ENCODE data around the gene SCMH1.

GRCh38 chr1:41122851-41123518 is 119.1 kb downstream of the SCMH1 start:
- TF ChIP-seq CTCF (IDR thresholded peaks at IDR 0.05; ENCODE audit: poor library complexity), result peak; percentile 49
- no peak for TF ChIP-seq EZH2 (IDR thresholded peaks at IDR 0.05; ENCODE audit: borderline replicate concordance)
- TF ChIP-seq EZH2phosphoT487 (IDR thresholded peaks at IDR 0.05; ENCODE audit: low read depth, severe bottlenecking, unreplicated experiment), result no peak

Data from hepatocyte (in vitro differentiated cells).